Karpas-422 (cell line): Measurements from ENCODE around the gene CALHM5. TPM values are rescaled to one million over a fixed set of nuclear protein-coding genes. Genes with fewer than 3 reads are reported as not detected.

Source experiments
- DNase-seq: peaks from one replicate; pipeline ENCODE4 v3.0.0-alpha.2; 2015
- H2AFZ ChIP-seq: fragments of 200-600 bp; sonication (generic); 2 replicates; pipeline ENCODE4 v1.6.1; 2014; ENCODE audit warnings: antibody characterized with exemption, low read length, mixed read lengths
- H3K27ac ChIP-seq: fragments of 200-600 bp; sonication (generic); 2 replicates; pipeline ENCODE4 v1.5.1; 2014; ENCODE audit warnings: mild to moderate bottlenecking, low read length, moderate library complexity
- H3K27me3 ChIP-seq: fragments of 200-600 bp; sonication (generic); 2 replicates; pipeline ENCODE4 v1.6.1; 2014; ENCODE audit warnings: low read length, mixed read lengths
- H3K36me3 ChIP-seq: fragments of 200-600 bp; sonication (generic); 2 replicates; pipeline ENCODE4 v1.6.1; 2014; ENCODE audit warnings: low read length, mixed read lengths; ENCODE audit not compliant: insufficient read depth
- H3K4me1 ChIP-seq: fragments of 200-600 bp; sonication (generic); 2 replicates; pipeline ENCODE4 v1.6.1; 2014; ENCODE audit warnings: mild to moderate bottlenecking, low read length, mixed read lengths
- H3K4me2 ChIP-seq: fragments of 200-600 bp; sonication (generic); 2 replicates; pipeline ENCODE4 v1.6.1; 2014; ENCODE audit warnings: low read length, low read depth, mild to moderate bottlenecking; ENCODE audit not compliant: poor library complexity, severe bottlenecking
- H3K4me3 ChIP-seq: fragments of 200-600 bp; sonication (generic); 2 replicates; pipeline ENCODE4 v1.5.1; 2014; ENCODE audit warnings: mild to moderate bottlenecking, antibody characterized with exemption, low read length, mixed read lengths
- H3K79me2 ChIP-seq: fragments of 200-600 bp; sonication (generic); 2 replicates; pipeline ENCODE4 v1.6.1; 2014; ENCODE audit warnings: mild to moderate bottlenecking, low read length, mixed read lengths
- H3K9ac ChIP-seq: fragments of 200-600 bp; sonication (generic); 2 replicates; pipeline ENCODE4 v1.6.0; 2014; ENCODE audit warnings: low read length
- H3K9me2 ChIP-seq: fragments of 200-600 bp; sonication (generic), shearing (Covaris generic); replicated peaks from 2 replicates; pipeline ENCODE4 v1.6.0; 2014; ENCODE audit warnings: mild to moderate bottlenecking, low read length, moderate library complexity; ENCODE audit not compliant: insufficient read depth
- H3K9me3 ChIP-seq: fragments of 300-700, 200-600 bp; sonication (generic); 2 replicates; pipeline ENCODE4 v1.6.1; 2014; ENCODE audit warnings: low read length, mixed read lengths
- H4K20me1 ChIP-seq: fragments of 200-600 bp; sonication (generic); 2 replicates; pipeline ENCODE4 v1.6.1; 2014; ENCODE audit warnings: mild to moderate bottlenecking, antibody characterized with exemption, low read length, low read depth; ENCODE audit not compliant: insufficient read depth
- total RNA-seq: library from RNA; depleted of rRNA; stranded (reverse); fragments of >200 nt; shearing (Covaris generic); gene quantifications from 2 replicates; pipeline ENCODE4 v1.2.3, GENCODE V29; 2014; ENCODE audit warnings: low replicate concordance

The CALHM5 gene
- total RNA-seq, 1 experiment from 2014 or later, result not detected

DNA sequence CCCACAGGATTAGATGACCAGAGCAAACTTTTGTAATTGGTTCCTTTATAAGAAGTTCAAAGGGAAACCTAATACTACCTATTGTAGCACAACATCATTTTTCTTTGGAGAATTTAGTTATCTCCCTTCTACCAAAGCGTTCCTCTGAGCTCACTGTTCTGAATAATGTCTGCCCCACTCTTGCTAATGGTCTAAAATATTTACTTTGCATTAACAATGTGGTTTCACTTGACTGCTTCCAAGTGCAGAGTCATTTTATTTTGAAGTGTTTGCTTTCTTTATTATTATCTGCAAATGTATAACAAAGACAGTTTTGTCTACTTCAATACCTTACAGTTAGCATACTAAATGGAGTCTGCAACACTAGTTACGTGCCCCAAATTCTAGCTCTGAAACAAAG is 19.0 kb downstream of the CALHM5 start:
- H3K9ac ChIP-seq, result no peak overlapping the region
- H3K27ac ChIP-seq, result no peak overlapping the region
- DNase-seq, result no peak
- no peaks in the 10 kb centered on the region for H3K9me3 ChIP-seq
- H3K4me3 ChIP-seq, result no peak overlapping the region
- no peak overlapping the region for H2AFZ ChIP-seq
- no peaks in the 10 kb centered on the region for H3K9me2 ChIP-seq
- no peak overlapping the region for H3K4me2 ChIP-seq
- no peaks in the 10 kb centered on the region for H3K27me3 ChIP-seq
- no peaks in the 10 kb centered on the region for H3K36me3 ChIP-seq
- no peaks in the 10 kb centered on the region for H3K79me2 ChIP-seq
- no peaks in the 10 kb centered on the region for H3K4me1 ChIP-seq
- no peaks in the 10 kb centered on the region for H4K20me1 ChIP-seq

DNA sequence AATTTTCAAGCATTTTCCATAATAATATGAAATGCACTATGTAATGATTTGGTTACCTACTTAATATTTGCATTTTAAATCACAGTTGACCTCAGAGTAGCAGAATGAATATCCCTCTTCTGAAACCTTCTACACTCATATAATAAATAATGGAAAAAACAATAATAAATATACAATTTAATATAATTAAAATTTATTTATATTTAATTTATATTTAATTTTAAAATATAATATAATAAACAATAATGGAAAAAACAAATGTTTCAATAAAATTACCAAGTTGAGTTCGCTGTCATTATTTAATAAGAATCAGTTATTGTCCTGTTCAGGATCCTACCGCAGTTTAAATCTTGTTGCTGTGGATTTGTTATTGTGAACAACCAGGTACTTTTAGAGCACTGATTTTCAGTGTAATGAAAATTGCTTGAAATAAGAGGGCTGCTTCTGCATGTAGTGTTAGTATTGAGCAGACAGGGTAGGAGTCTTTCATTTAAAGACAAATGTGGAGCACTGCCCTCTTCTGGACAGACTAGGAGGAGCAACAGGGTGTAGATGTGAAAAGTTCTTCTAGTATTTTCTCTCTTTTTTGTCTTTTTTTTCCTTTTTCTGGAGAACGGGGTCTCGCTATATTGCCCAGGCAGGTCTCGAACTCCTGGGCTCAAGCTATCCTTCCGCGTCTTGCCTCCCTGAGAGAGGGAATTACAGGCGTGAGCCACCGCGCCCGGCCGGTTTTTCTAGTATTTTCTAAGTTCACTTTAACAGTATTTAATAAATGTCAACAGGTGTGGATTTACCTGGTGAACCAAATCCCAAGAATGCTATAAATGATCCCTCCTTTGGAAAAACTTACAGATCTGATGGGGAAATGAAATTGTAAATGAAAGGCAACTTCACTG is 20.5 kb downstream of the CALHM5 start:
- no peaks in the 10 kb centered on the region for H3K36me3 ChIP-seq
- no peak overlapping the region for H3K4me2 ChIP-seq
- no peaks in the 10 kb centered on the region for H3K27me3 ChIP-seq
- no peaks in the 10 kb centered on the region for H3K4me1 ChIP-seq
- H3K9me2 ChIP-seq, result no peaks in the 10 kb centered on the region
- H3K9me3 ChIP-seq, result no peaks in the 10 kb centered on the region
- no peak overlapping the region for H3K4me3 ChIP-seq
- H3K9ac ChIP-seq, result no peak overlapping the region
- H3K79me2 ChIP-seq, result no peaks in the 10 kb centered on the region
- DNase-seq, result peak; percentile 82
- no peaks in the 10 kb centered on the region for H4K20me1 ChIP-seq
- no peak overlapping the region for H2AFZ ChIP-seq
- H3K27ac ChIP-seq, result no peak overlapping the region

DNA sequence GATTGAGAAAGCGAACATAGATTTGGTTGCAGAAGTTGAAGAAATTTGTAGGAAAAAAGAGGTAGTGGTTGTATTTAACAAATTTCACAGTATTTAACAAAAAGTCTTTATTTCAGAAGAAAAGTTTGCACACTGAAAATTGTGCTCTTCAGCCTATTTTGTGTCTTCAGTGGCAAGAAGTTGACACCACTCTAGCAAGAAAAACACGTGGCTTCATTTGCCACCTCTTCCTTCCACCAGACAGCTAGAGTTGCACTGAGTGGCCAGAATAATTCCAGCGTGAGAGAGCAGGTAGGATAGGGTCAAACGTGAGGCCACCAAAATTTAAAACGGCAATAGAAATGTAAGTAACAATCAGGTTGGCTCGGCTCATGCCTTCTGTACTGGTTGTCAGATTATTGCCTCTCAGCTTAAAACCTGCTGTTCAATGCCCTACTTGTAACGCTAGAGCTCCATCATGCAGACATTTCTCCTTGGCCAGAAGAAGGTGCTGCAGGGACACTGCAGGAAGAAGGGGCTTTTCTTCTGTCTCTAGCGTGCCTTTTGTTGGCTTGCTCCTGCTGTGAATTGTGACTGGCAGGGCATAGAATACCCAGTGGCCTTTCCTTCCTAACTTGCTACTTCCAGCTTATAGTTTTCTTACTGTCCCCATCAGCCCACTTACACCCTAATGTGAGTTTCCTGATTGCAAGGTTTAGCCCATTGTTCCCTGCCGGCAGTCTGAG is 22.0 kb downstream of the CALHM5 start:
- DNase-seq, result no peak
- Histone ChIP-seq H3K79me2 (no peaks in the 10 kb centered on the region), H2AFZ (0 out of 2 replicates have a peak overlapping the region, but pooled peaks have one; percentile 16), H3K4me1 (no peaks in the 10 kb centered on the region), H4K20me1 (no peaks in the 10 kb centered on the region), H3K9me3 (no peaks in the 10 kb centered on the region), H3K9ac (no peak overlapping the region), H3K9me2 (no peaks in the 10 kb centered on the region), H3K4me3 (no peak overlapping the region), H3K36me3 (no peaks in the 10 kb centered on the region), H3K4me2 (no peak overlapping the region), H3K27ac (no peak overlapping the region), H3K27me3 (no peaks in the 10 kb centered on the region)

DNA sequence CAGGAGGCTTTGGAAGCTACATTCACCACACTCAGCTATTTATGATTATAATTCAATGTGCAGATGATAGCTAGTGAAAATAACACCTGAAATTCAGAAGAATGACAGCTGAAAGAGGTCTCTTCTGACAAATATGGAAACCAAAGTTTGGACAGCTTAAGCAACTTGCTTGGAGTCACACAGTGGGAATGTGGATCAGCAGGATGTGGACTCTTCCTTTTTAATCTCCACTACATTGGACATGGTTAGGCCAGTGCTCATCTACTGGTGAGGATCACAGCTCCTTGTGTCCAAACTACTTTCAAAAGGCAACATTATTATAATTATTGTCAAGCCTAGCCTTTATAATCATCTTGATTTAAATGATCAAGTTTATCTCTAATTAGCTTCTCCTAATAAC is 23.7 kb downstream of the CALHM5 start:
- no peaks in the 10 kb centered on the region for H3K27me3 ChIP-seq
- no peak overlapping the region for H2AFZ ChIP-seq
- no peaks in the 10 kb centered on the region for H3K79me2 ChIP-seq
- H3K36me3 ChIP-seq, result no peaks in the 10 kb centered on the region
- no peak overlapping the region for H3K4me3 ChIP-seq
- no peaks in the 10 kb centered on the region for H3K9me2 ChIP-seq
- DNase-seq, result no peak
- H4K20me1 ChIP-seq, result no peaks in the 10 kb centered on the region
- H3K9ac ChIP-seq, result no peak overlapping the region
- no peak overlapping the region for H3K27ac ChIP-seq
- no peak overlapping the region for H3K4me2 ChIP-seq
- H3K4me1 ChIP-seq, result no peaks in the 10 kb centered on the region
- H3K9me3 ChIP-seq, result no peaks in the 10 kb centered on the region

DNA sequence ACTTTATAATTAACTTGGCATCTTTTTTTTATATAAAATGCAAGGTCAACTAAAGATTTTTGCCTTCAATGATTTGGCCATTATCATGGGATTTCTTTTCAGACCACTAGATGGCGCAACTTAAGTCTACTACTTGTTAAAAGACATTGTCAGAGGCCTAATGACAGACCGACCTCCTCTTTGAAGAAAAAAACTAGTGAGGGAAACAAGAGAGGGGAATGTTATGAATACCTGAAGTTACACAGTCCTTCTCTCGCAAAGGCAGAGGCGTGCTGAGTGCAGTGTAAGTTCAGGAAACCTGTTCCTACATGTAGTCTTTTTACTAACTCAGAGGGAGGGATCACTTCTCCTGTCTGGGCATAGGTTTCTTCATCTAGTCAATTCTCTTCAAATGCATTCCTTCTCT is 24.8 kb downstream of the CALHM5 start:
- Histone ChIP-seq H2AFZ (peak overlapping the region; percentile 53; the same call in 1 of the 2 replicates), H4K20me1 (no peaks in the 10 kb centered on the region), H3K27me3 (no peaks in the 10 kb centered on the region), H3K9me2 (no peaks in the 10 kb centered on the region), H3K4me1 (no peaks in the 10 kb centered on the region), H3K27ac (no peak overlapping the region), H3K9ac (no peak overlapping the region), H3K4me2 (no peak overlapping the region), H3K4me3 (no peak overlapping the region), H3K36me3 (no peaks in the 10 kb centered on the region), H3K79me2 (no peaks in the 10 kb centered on the region), H3K9me3 (no peaks in the 10 kb centered on the region)
- DNase-seq, result peak; percentile 88

DNA sequence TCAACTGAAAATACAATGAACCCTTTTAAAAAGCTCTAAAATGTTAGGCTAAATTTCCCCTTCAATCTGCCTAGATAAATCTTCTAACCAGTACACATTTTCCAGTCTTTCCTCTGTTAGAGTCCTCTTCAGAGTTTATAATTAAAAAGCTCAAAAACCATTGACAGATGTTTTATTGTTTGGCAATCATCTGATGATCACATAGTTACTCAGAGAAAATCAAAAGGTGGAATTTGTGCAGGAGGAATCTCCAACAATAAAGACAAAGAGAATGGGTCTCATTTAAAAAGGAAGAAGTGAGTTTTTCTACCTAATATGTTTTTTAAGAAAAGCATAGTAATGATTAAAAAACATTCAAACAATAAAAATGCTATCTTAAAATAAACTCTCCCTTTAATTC is 31.0 kb downstream of the CALHM5 start:
- no peaks in the 10 kb centered on the region for H3K27me3 ChIP-seq
- no peaks in the 10 kb centered on the region for H3K36me3 ChIP-seq
- H2AFZ ChIP-seq, result no peak overlapping the region
- no peaks in the 10 kb centered on the region for H3K9me3 ChIP-seq
- H3K4me2 ChIP-seq, result no peak overlapping the region
- no peaks in the 10 kb centered on the region for H3K4me1 ChIP-seq
- no peaks in the 10 kb centered on the region for H3K79me2 ChIP-seq
- DNase-seq, result no peak
- no peak overlapping the region for H3K27ac ChIP-seq
- no peak overlapping the region for H3K9ac ChIP-seq
- H3K4me3 ChIP-seq, result no peak overlapping the region
- H4K20me1 ChIP-seq, result no peaks in the 10 kb centered on the region
- H3K9me2 ChIP-seq, result no peaks in the 10 kb centered on the region

DNA sequence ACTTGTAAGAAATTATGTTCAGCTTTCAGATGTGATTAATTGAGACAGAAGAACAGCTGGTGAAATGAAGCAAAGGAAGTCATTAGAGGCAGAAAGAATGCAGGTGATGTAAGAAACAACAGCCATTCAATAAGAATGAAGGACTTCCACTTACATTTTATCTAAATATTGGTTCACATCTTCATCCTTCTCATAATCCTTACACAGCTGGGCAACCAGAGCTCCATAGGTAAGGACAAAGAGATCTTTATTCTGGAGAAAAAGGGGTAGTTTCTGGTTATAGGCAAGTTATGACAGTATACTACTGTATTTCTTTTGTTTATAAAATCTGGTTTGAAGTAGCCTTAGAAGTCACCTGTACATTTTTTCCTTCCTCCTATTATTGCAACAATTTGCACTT is 31.7 kb downstream of the CALHM5 start:
- H4K20me1 ChIP-seq, result no peaks in the 10 kb centered on the region
- no peak overlapping the region for H3K9ac ChIP-seq
- no peak overlapping the region for H3K27ac ChIP-seq
- H3K36me3 ChIP-seq, result no peaks in the 10 kb centered on the region
- no peaks in the 10 kb centered on the region for H3K4me1 ChIP-seq
- DNase-seq, result no peak
- H3K27me3 ChIP-seq, result no peaks in the 10 kb centered on the region
- no peak overlapping the region for H3K4me3 ChIP-seq
- no peak overlapping the region for H3K4me2 ChIP-seq
- no peaks in the 10 kb centered on the region for H3K9me3 ChIP-seq
- no peaks in the 10 kb centered on the region for H3K9me2 ChIP-seq
- no peak overlapping the region for H2AFZ ChIP-seq
- no peaks in the 10 kb centered on the region for H3K79me2 ChIP-seq

- no peaks in the 10 kb centered on the region for H3K4me1 ChIP-seq
- no peak within 1 kb of the TSS for H3K4me2 ChIP-seq
- DNase-seq, result no peak
- H3K9me2 ChIP-seq, result no peaks in the 10 kb centered on the region
- H3K36me3 ChIP-seq, result no peaks in the 10 kb centered on the region
- H3K27ac ChIP-seq, result no peak within 1 kb of the TSS
- H3K9ac ChIP-seq, result no peak within 1 kb of the TSS
- no peaks in the 10 kb centered on the region for H3K27me3 ChIP-seq
- no peaks in the 10 kb centered on the region for H3K79me2 ChIP-seq
- no peak within 1 kb of the TSS for H3K4me3 ChIP-seq
- H4K20me1 ChIP-seq, result no peaks in the 10 kb centered on the region
- no peaks in the 10 kb centered on the region for H3K9me3 ChIP-seq
- H2AFZ ChIP-seq, result no peak within 1 kb of the TSS
Measured at GRCh38 chr6:116545651-116546050, 34.2 kb downstream of the CALHM5 start, which contains the start of gene TRAPPC3L. TSS of gene TRAPPC3L (minus strand) at chr6:116545684. CDS start at chr6:116545514, 170 bp downstream.
